ENCODE measurements around the gene ITGAL. TPM values are rescaled to one million over a fixed set of nuclear protein-coding genes. Genes with fewer than 3 reads are reported as not detected.

The ITGAL gene
- total and polyA plus RNA-seq, 2 of the 13 experiments (the other 11 are each of a cell fraction or from before 2014, with no cell fraction given) = 0.86 to 1.2 TPM

DNA sequence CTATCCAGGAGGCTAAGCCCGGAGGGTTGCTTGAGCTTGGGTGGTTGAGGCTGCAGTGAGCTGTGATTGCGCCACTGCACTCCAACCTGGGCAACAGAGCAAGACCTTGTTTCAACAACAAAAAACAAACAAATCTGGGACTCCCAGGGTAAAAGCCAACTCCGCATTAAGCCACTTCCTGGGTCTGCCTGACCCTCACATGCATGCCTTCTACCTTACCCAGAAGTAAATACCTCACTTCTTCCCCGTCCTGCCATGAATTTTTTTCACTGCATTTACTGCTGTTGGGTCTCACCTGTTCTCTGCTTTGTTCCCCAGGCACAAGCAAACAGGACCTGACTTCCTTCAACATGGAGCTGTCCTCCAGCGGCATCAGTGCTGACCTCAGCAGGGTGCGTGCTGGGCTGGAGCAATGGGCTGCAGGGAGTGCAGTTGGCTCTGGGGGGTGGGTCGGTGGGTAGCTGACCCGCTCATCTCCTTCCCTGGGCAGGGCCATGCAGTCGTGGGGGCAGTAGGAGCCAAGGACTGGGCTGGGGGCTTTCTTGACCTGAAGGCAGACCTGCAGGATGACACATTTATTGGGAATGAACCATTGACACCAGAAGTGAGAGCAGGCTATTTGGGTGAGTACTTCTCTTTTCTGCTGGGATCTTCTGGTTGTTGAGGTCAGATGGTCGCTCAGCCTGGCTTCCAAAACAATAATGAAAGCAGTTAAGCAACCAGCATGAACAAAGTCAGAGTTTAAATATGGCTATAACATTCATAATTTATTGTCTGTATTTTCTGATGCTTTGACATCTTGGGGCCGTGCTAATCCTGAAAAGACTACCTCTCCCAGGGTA, 16.4 kb downstream of the ITGAL start (continued):
- no peak for TF ChIP-seq ZNF616 (CRISPR knock-in tag; IDR thresholded peaks at IDR 0.05; ENCODE audit: low read depth)
- TF ChIP-seq, protein P1, sequence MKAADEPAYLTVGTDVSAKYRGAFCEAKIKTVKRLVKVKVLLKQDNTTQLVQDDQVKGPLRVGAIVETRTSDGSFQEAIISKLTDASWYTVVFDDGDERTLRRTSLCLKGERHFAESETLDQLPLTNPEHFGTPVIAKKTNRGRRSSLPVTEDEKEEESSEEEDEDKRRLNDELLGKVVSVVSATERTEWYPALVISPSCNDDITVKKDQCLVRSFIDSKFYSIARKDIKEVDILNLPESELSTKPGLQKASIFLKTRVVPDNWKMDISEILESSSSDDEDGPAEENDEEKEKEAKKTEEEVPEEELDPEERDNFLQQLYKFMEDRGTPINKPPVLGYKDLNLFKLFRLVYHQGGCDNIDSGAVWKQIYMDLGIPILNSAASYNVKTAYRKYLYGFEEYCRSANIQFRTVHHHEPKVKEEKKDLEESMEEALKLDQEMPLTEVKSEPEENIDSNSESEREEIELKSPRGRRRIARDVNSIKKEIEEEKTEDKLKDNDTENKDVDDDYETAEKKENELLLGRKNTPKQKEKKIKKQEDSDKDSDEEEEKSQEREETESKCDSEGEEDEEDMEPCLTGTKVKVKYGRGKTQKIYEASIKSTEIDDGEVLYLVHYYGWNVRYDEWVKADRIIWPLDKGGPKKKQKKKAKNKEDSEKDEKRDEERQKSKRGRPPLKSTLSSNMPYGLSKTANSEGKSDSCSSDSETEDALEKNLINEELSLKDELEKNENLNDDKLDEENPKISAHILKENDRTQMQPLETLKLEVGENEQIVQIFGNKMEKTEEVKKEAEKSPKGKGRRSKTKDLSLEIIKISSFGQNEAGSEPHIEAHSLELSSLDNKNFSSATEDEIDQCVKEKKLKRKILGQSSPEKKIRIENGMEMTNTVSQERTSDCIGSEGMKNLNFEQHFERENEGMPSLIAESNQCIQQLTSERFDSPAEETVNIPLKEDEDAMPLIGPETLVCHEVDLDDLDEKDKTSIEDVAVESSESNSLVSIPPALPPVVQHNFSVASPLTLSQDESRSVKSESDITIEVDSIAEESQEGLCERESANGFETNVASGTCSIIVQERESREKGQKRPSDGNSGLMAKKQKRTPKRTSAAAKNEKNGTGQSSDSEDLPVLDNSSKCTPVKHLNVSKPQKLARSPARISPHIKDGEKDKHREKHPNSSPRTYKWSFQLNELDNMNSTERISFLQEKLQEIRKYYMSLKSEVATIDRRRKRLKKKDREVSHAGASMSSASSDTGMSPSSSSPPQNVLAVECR (CRISPR knock-in tag; IDR thresholded peaks at IDR 0.05; ENCODE audit: borderline replicate concordance) = peak; percentile 66; the same call in 1 of the 2 replicates
- TF ChIP-seq NR2F1 (CRISPR knock-in tag; IDR thresholded peaks at IDR 0.05) = no peak
- TF ChIP-seq, protein P2, sequence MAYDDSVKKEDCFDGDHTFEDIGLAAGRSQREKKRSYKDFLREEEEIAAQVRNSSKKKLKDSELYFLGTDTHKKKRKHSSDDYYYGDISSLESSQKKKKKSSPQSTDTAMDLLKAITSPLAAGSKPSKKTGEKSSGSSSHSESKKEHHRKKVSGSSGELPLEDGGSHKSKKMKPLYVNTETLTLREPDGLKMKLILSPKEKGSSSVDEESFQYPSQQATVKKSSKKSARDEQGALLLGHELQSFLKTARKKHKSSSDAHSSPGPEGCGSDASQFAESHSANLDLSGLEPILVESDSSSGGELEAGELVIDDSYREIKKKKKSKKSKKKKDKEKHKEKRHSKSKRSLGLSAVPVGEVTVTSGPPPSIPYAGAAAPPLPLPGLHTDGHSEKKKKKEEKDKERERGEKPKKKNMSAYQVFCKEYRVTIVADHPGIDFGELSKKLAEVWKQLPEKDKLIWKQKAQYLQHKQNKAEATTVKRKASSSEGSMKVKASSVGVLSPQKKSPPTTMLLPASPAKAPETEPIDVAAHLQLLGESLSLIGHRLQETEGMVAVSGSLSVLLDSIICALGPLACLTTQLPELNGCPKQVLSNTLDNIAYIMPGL (CRISPR knock-in tag; IDR thresholded peaks at IDR 0.05; ENCODE audit: borderline replicate concordance in 1 of 2, low read depth in 1 of 2) = no peak
- TF ChIP-seq ZNF577 (CRISPR knock-in tag; IDR thresholded peaks at IDR 0.05; ENCODE audit: borderline replicate concordance, low read depth) = no peak
- TF ChIP-seq, protein P3, sequence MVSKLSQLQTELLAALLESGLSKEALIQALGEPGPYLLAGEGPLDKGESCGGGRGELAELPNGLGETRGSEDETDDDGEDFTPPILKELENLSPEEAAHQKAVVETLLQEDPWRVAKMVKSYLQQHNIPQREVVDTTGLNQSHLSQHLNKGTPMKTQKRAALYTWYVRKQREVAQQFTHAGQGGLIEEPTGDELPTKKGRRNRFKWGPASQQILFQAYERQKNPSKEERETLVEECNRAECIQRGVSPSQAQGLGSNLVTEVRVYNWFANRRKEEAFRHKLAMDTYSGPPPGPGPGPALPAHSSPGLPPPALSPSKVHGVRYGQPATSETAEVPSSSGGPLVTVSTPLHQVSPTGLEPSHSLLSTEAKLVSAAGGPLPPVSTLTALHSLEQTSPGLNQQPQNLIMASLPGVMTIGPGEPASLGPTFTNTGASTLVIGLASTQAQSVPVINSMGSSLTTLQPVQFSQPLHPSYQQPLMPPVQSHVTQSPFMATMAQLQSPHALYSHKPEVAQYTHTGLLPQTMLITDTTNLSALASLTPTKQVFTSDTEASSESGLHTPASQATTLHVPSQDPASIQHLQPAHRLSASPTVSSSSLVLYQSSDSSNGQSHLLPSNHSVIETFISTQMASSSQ (IDR thresholded peaks at IDR 0.05; ENCODE audit: low read depth) = no peak
- TF ChIP-seq, protein P3 (CRISPR knock-in tag; IDR thresholded peaks at IDR 0.05; ENCODE audit: borderline replicate concordance) = no peak
- TF ChIP-seq THAP11 (CRISPR knock-in tag; IDR thresholded peaks at IDR 0.05) = peak; percentile 70
- TF ChIP-seq, protein P4, sequence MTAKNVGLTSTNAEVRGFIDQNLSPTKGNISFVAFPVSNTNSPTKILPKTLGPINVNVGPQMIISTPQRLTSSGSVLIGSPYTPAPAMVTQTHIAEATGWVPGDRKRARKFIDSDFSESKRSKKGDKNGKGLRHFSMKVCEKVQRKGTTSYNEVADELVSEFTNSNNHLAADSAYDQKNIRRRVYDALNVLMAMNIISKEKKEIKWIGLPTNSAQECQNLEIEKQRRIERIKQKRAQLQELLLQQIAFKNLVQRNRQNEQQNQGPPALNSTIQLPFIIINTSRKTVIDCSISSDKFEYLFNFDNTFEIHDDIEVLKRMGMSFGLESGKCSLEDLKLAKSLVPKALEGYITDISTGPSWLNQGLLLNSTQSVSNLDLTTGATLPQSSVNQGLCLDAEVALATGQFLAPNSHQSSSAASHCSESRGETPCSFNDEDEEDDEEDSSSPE (CRISPR knock-in tag; IDR thresholded peaks at IDR 0.05) = no peak
- no peak for TF ChIP-seq ZNF296 (CRISPR knock-in tag; conservative IDR thresholded peaks at IDR 0.05)
- peak; percentile 73; the same call in 1 of the 2 replicates for TF ChIP-seq KLF6 (CRISPR knock-in tag; IDR thresholded peaks at IDR 0.05)
- no peak for TF ChIP-seq CBX1 (IDR thresholded peaks at IDR 0.05; ENCODE audit: low read depth)
- TF ChIP-seq, protein P5, sequence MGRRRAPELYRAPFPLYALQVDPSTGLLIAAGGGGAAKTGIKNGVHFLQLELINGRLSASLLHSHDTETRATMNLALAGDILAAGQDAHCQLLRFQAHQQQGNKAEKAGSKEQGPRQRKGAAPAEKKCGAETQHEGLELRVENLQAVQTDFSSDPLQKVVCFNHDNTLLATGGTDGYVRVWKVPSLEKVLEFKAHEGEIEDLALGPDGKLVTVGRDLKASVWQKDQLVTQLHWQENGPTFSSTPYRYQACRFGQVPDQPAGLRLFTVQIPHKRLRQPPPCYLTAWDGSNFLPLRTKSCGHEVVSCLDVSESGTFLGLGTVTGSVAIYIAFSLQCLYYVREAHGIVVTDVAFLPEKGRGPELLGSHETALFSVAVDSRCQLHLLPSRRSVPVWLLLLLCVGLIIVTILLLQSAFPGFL (CRISPR knock-in tag; IDR thresholded peaks at IDR 0.05) = no peak
- no peak for TF ChIP-seq RBM39 (IDR thresholded peaks at IDR 0.05; ENCODE audit: low read depth, low read length, poor library complexity, severe bottlenecking)
